Measurements from ENCODE around the gene SEPTIN7. TPM values are rescaled to one million over a fixed set of nuclear protein-coding genes. Genes with fewer than 3 reads are reported as not detected.

Gene SEPTIN7
- total RNA-seq, 1 donor from 2014 or later, result 180 TPM

- intact Hi-C loops (cut with DNase I), result no loop called here
- TF ChIP-seq, protein P1, sequence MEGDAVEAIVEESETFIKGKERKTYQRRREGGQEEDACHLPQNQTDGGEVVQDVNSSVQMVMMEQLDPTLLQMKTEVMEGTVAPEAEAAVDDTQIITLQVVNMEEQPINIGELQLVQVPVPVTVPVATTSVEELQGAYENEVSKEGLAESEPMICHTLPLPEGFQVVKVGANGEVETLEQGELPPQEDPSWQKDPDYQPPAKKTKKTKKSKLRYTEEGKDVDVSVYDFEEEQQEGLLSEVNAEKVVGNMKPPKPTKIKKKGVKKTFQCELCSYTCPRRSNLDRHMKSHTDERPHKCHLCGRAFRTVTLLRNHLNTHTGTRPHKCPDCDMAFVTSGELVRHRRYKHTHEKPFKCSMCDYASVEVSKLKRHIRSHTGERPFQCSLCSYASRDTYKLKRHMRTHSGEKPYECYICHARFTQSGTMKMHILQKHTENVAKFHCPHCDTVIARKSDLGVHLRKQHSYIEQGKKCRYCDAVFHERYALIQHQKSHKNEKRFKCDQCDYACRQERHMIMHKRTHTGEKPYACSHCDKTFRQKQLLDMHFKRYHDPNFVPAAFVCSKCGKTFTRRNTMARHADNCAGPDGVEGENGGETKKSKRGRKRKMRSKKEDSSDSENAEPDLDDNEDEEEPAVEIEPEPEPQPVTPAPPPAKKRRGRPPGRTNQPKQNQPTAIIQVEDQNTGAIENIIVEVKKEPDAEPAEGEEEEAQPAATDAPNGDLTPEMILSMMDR (IDR thresholded peaks at IDR 0.05), result no peak
- DNase-seq, result no peak
- no peak for ATAC-seq
- Histone ChIP-seq H3K27ac (peak overlapping the region; percentile 98), H3K27me3 (ENCODE audit: low read depth) (no peaks in the 10 kb centered on the region), H3K4me3 (peak overlapping the region; percentile 87), H3K36me3 (no peaks in the 10 kb centered on the region), H3K9me3 (no peaks in the 10 kb centered on the region), H3K4me1 (peaks cover 48% of the 10 kb centered on the region)
Measured at GRCh38 chr7:35802102-35802466, 1.2 kb downstream of the SEPTIN7 start.

DNA sequence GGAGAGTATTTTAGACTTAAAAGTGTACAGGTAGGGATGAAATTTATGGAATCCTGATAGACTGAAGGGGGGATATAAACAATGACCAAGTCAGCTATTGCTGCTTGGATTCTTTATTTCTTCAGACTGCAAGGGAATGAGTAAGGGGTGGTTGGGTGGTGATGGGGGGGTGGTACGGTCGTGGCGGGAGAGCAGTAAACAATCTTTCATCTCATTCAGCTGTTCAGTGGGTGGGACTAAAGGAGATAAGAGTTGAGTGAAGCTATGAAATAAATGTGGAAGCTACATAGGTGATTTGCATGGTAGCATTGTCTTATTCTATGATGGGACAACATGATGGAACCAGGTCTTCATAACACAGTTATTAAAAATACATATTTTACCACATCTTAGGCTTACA is 1.8 kb downstream of the SEPTIN7 start:
- intact Hi-C loops (cut with DNase I), result no loop called here
- Histone ChIP-seq H3K27me3 (ENCODE audit: low read depth) (no peaks in the 10 kb centered on the region), H3K36me3 (no peaks in the 10 kb centered on the region), H3K9me3 (no peaks in the 10 kb centered on the region), H3K4me3 (peak overlapping the region; percentile 87), H3K4me1 (peaks cover 50% of the 10 kb centered on the region), H3K27ac (peak overlapping the region; percentile 98)
- no peak for ATAC-seq
- DNase-seq, result no peak
- TF ChIP-seq, protein P1 (IDR thresholded peaks at IDR 0.05), result no peak

- TF ChIP-seq, protein P1 (IDR thresholded peaks at IDR 0.05), result no peak
- Histone ChIP-seq H3K4me3 (no peak overlapping the region), H3K36me3 (no peaks in the 10 kb centered on the region), H3K4me1 (peaks cover 49% of the 10 kb centered on the region), H3K9me3 (no peaks in the 10 kb centered on the region), H3K27me3 (ENCODE audit: low read depth) (no peaks in the 10 kb centered on the region), H3K27ac (no peak overlapping the region)
- DNase-seq, result no peak
- intact Hi-C loops (cut with DNase I), result no loop called here
- ATAC-seq, result no peak
Measured at GRCh38 chr7:35804231-35804970, 3.5 kb downstream of the SEPTIN7 start.

DNA sequence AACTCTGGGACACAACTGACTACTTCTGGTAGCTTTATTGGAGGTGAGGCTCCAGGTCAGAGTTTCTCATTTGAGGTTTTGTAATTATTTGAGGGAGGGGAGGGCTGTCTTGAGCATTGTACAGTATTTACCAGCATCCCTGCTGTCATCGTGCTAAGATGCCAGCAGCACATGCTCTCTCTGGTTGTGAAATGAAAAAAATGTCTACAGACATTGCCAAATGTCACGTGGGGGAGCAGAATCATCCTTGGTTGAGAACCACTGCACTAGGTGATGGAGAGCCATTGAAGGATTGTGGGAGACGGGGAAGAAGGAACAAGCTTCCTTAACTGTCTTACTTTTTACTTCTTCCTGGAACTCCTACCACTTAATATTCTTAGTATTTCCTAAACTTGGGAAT is 5.0 kb downstream of the SEPTIN7 start:
- no peak for DNase-seq
- ATAC-seq, result no peak
- Histone ChIP-seq H3K4me3 (no peak overlapping the region), H3K9me3 (no peaks in the 10 kb centered on the region), H3K4me1 (peaks cover 42% of the 10 kb centered on the region), H3K27ac (no peak overlapping the region), H3K27me3 (ENCODE audit: low read depth) (no peaks in the 10 kb centered on the region), H3K36me3 (no peaks in the 10 kb centered on the region)
- intact Hi-C loops (cut with DNase I), result no loop called here
- TF ChIP-seq, protein P1 (IDR thresholded peaks at IDR 0.05), result no peak

GRCh38 chr7:35816514-35816913 is 15.7 kb downstream of the SEPTIN7 start:
- Histone ChIP-seq H3K36me3 (no peaks in the 10 kb centered on the region), H3K27me3 (ENCODE audit: low read depth) (no peaks in the 10 kb centered on the region), H3K4me1 (no peaks in the 10 kb centered on the region), H3K27ac (no peak overlapping the region), H3K9me3 (peaks cover 7% of the 10 kb centered on the region), H3K4me3 (no peak overlapping the region)
- intact Hi-C loops (cut with DNase I), result no loop called here
- TF ChIP-seq, protein P1 (IDR thresholded peaks at IDR 0.05), result no peak
- ATAC-seq, result no peak
- DNase-seq, result no peak

Data from lower lobe of right lung (tissue), 2 donors.